ENCODE results near the gene OLFM2. TPM values are rescaled to one million over a fixed set of nuclear protein-coding genes. Genes with fewer than 3 reads are reported as not detected.

The OLFM2 gene
- total RNA-seq, 3 donors from 2014 or later: 7.2 to 42.6 (median 8.8) TPM

DNA sequence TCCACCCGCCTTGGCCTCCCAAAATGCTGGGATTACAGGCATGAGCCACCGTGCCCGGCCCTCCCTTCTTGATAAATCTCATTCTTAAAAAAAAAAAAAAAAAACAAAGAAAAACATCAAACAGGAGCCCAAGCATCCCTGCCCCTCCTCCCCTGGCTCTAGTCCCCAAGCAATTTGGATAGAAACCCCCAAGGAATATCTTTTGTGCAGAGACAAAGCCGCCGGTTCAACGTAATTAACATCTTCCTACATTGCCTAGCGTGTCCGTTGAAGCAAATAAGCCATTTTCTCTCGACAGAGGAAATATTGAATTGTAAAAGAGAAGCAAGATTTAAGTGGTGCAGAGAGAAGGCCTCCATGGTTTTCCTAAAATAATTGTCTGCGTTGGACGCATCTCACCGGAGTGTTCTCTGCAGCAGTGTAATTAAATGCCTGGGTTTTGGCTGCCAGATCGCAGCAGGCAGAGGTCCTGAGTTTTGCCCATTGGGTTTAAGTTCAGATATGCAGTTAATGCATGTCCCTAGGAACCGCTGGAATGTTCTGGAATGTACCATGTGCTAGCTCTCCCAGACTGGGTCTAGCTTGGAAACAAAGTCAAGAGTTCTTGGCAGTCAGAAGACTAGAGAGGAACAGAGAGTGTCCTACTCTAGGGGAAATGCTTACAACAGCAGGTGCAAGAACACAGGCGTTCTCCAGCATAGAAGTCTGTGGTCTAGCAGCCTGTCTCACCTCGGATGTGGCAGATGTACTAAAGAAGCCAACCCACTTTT lies 70.4 kb downstream of the OLFM2 start:
- Histone ChIP-seq H3K4me3 (no peak overlapping the region), H3K36me3 (no peaks in the 10 kb centered on the region), H3K27me3 (no peaks in the 10 kb centered on the region), H3K4me1 (no peaks in the 10 kb centered on the region), H3K27ac (no peak overlapping the region), H3K9me3 (no peaks in the 10 kb centered on the region)
- intact Hi-C loops (cut with DNase I; ENCODE audit: low total_unique reads): no loop called here
- DNase-seq (ENCODE audit: low spot score in 2 of 2): no peak
- TF ChIP-seq POLR2AphosphoS5 (IDR thresholded peaks at IDR 0.05) (no peak), CTCF (IDR thresholded peaks at IDR 0.05) (no peak)

DNA sequence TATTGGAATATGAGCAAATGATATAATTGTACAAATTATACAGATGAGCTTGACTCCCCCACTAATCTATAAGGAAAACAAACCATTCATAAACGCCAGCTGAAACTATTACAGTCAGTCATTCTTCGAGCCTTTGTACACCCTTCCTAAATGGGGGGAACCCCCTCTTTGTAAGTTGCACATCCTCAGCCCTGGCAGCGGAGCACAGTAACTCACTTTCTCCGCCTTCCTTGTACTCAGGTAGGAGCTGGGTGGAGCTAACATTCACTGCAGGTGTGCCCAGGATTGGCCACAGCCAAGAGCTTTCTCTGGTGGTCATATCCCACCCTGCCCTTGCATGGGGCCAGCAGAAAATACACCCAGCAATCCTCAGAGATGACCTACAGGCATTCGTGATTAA lies 72.6 kb downstream of the OLFM2 start:
- intact Hi-C loops (cut with DNase I; ENCODE audit: low total_unique reads): no loop called here
- no peak for TF ChIP-seq CTCF (IDR thresholded peaks at IDR 0.05)
- TF ChIP-seq POLR2AphosphoS5 (IDR thresholded peaks at IDR 0.05): no peak
- no peak for TF ChIP-seq POLR2A (IDR thresholded peaks at IDR 0.05)
- DNase-seq (ENCODE audit: low spot score in 2 of 2): no peak
- Histone ChIP-seq H3K27ac (no peak overlapping the region), H3K4me1 (no peaks in the 10 kb centered on the region), H3K4me3 (no peak overlapping the region), H3K9me3 (no peaks in the 10 kb centered on the region), H3K27me3 (no peaks in the 10 kb centered on the region), H3K36me3 (no peaks in the 10 kb centered on the region)

- Histone ChIP-seq H3K27me3 (no peaks in the 10 kb centered on the region), H3K4me1 (no peaks in the 10 kb centered on the region), H3K36me3 (no peaks in the 10 kb centered on the region), H3K9me3 (no peaks in the 10 kb centered on the region), H3K27ac (no peak overlapping the region), H3K4me3 (no peak overlapping the region)
- TF ChIP-seq POLR2A (IDR thresholded peaks at IDR 0.05) (no peak), CTCF (IDR thresholded peaks at IDR 0.05) (no peak), POLR2AphosphoS5 (IDR thresholded peaks at IDR 0.05) (no peak)
- DNase-seq (ENCODE audit: low spot score in 2 of 2): no peak
- intact Hi-C loops (cut with DNase I; ENCODE audit: low total_unique reads): no loop called here
Observed at GRCh38 chr19:9862938-9863337, 73.4 kb downstream of the OLFM2 start.

DNA sequence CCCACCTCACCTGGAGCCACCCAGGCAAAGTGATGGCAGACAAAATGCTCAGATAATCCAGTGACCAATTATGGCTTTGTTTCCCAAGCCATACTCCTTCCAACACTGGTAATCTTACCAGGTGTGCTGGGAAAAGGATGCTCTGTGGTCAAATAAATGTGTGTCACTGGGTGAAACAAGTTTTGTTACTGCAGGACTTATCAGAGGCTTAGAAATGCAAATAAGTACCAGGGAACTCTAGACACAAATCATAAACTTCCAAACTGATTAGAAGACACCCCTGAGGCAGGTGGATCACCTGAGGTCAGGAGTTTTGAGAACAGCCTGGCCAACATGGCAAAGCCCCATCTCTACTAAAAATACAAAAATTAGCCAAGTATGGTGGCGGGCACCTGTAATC lies 74.8 kb downstream of the OLFM2 start:
- no peaks in the 10 kb centered on the region for H3K36me3 ChIP-seq
- no peaks in the 10 kb centered on the region for H3K27me3 ChIP-seq
- no peak overlapping the region for H3K27ac ChIP-seq
- H3K4me3 ChIP-seq: no peak overlapping the region
- H3K4me1 ChIP-seq: no peaks in the 10 kb centered on the region
- intact Hi-C loops (cut with DNase I; ENCODE audit: low total_unique reads): no loop called here
- H3K9me3 ChIP-seq: no peaks in the 10 kb centered on the region
- TF ChIP-seq CTCF (IDR thresholded peaks at IDR 0.05): no peak
- TF ChIP-seq POLR2A (IDR thresholded peaks at IDR 0.05): no peak
- TF ChIP-seq POLR2AphosphoS5 (IDR thresholded peaks at IDR 0.05): no peak
- DNase-seq (ENCODE audit: low spot score in 2 of 2): no peak

DNA sequence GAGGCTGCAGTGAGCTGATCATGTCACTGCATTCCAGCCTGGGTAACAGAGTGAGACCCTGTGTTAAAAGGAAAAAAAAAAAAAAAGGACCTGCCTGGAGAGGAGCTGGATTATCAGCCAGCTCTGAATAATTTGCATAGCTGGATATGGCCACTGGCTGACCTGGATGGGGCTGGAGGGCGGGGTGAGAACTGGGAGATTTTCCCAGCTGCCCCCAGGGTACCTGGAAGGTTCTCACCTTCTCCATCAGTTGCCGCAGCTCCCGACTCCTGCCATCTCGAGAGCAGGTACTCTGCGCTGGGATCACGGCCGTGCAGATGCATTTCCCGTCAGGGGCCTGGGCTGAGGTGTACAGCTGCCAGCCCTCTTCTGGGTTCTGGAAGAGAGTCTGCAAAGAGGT lies 75.9 kb downstream of the OLFM2 start:
- intact Hi-C loops (cut with DNase I; ENCODE audit: low total_unique reads): no loop called here
- H3K27me3 ChIP-seq: no peaks in the 10 kb centered on the region

More for the DNA sequence above, 75.9 kb downstream of the OLFM2 start:
- no peak for DNase-seq (ENCODE audit: low spot score in 2 of 2)
- TF ChIP-seq POLR2A (IDR thresholded peaks at IDR 0.05): no peak
- no peak for TF ChIP-seq CTCF (IDR thresholded peaks at IDR 0.05)
- TF ChIP-seq POLR2AphosphoS5 (IDR thresholded peaks at IDR 0.05): no peak
- Histone ChIP-seq H3K27ac (no peak overlapping the region), H3K36me3 (no peaks in the 10 kb centered on the region), H3K4me3 (no peak overlapping the region), H3K9me3 (no peaks in the 10 kb centered on the region), H3K4me1 (no peaks in the 10 kb centered on the region)

Measured in breast epithelium (tissue), 4 donors.